ENCODE data around the gene RASGRP1.

RASGRP1 gene

DNA sequence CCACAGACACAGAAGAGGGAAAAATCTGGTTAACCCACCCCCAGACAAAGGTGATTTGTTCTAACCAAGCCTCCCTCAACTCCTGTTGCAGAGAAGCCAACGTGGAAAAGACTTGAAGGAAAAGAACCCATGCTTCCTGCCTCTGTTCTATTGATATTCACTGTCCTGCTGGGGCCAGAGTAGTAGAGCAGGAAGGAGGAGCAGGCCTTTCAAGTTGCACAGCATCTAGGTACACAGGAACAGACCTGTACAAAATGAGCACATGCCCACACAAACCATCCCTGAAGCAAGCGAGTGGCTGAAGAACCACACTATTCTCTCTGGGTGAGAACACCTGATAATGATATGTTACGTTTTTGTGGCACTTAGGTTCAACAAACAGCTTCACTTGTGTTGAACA lies 29.9 kb downstream of the RASGRP1 start:
- DNase-seq, result no peak

DNA sequence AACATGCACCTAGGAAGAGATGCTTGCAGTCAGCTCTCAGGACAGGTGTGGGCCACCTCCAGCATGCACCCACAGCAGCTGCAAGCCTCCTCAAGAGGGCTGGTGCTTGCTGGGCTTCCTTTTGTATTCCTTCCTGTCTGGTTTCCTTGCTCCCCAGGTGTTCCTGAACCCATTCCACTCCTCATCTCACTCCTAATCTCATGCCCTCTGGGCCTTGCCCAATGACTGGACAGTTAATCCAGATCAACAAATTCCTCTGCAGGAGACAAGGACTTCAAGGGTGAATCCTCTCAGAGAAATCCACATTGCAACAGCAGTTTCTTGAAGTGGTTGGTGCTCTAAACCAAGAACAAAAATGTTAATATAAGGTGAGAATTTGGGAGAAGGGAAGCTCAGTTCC lies 30.7 kb downstream of the RASGRP1 start:
- no peak for DNase-seq

DNA sequence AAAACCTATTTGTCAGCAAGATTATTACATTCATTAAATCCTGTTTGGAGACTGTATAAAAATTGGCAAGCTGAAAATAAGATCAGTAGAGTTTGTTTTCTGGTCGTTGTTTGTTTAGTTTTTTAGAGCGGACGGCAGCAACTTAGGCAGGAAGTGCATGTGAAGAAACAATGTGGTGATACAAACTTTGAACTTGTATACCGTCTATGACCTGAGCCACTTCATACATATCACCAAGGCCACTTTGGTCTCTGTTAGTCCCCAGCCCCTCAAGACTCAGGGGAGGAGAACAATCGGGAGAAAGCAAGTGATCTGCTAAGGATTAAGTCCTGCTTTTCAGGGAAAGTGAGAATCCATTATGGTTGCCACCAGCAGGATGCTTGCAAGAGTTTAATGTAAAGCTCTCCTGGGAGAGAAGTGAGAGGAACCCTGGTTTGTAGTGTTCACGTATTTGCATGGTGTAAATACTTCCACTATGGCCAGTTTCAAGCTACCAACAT lies 31.1 kb downstream of the RASGRP1 start:
- DNase-seq, result no peak

DNA sequence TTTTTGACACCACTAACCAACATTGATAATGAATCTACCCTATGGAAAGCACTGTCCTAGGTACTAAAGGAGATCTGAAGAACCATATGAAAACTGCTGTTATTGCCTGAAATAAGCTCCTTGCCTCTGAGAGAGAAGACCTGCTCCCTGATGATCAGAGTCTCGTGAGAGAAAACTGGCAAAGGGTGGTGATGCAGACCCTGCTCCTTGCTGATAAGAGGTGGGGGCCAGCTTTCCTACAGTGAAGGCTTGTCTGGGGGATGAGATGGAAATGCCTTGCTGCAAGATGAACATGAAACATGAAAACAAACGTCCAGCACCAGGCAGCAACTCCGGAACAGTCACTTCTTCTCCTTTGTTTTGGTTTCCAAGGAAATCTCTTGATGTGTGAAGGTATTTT lies 31.9 kb downstream of the RASGRP1 start:
- DNase-seq, result no peak

DNA sequence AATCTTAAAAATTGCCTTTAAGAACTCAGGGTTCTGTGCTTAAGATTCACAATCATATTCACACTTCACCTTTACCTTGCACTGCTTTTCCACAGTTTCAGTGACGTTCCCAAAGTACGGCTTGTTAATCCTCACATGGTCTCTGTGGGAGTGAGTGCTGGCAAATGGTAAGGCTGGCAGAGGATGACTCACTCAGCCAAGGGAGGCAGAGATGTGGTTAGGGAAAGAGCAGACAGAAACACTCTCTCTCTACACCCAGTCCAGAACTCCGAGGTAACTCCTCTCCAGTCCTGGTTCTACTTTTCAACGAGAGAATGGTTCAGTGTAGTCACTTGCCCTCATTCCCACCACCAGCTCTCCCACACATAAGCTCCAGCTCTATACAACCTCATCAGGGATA lies 33.1 kb downstream of the RASGRP1 start:
- no peak for DNase-seq

DNA sequence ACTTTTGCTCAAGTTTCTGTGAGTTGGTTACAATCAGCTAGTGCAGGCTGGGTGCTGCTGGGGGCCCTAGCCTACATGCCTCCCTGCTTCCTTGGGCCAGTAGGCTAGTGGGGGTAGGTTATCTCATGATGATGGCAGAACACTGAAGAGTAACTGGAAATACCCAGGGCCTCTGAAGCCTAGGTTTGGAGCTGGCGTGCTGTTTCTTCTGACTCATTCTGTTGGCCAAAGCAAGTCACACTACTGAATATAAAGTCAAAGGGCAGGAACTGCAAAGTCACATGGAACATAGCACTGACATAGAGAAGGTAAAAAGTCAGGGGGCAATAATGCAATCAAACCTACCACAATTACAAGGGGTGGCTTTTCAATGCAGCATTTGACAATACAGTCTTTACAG lies 34.5 kb downstream of the RASGRP1 start:
- peak; percentile 72 for DNase-seq

DNA sequence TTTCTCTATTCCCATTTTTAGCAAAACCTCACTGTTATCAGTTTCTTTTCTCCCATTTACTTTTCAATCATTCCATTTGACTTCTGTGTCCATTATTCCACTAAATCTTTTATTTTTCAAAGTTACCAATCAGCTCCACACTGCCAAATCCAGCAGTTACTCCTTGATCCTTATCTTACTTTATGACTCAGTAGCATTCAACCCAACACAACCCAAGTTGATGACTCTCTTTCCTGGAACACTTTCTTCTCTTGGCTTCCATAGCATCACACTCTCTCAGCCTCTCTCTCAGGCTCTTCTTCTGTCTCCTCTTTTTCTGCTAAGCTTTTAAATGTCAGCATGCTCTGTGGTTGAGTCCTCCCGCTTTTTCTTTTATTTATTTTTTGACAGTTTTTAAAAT lies 36.3 kb downstream of the RASGRP1 start:
- no peak for DNase-seq

DNA sequence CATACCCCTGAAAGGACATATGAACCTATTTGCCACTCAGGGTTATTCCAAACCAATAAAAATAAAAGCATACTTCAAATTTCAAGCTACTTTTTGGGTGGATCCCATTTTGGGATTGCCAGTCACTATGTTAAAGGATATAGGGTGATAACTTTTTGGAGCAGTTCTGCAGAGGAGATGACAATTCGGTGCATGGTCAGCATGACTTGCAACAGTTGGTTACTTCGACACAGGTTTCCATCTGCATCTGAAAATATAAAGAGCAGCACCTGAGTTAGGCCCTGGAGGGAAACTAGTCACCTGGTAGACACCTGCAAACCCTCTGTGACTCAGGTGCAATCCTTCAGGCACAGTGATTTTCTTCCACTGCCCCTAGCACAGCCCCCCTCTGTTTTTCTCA lies 38.5 kb downstream of the RASGRP1 start:
- no peak for DNase-seq

DNA sequence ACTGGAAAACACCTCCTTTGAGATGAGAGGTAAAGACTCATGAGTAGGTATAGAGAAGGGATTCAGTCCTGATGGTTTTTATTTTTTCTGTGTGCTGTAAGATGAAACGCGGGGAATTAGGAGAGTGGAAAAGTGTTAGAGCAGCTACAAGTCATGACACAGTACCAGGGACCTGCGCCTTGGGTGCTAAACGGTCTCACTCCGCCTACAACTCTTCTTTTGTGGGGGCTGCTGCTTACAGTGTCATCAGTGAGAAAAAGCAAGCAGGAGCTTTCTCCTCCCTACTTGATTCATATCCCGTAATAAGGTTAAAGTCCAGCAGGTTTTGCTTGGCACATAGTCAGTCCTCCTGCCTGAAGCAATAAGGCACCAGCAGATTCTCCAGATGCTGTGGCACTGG lies 39.1 kb downstream of the RASGRP1 start:
- DNase-seq, result no peak

DNA sequence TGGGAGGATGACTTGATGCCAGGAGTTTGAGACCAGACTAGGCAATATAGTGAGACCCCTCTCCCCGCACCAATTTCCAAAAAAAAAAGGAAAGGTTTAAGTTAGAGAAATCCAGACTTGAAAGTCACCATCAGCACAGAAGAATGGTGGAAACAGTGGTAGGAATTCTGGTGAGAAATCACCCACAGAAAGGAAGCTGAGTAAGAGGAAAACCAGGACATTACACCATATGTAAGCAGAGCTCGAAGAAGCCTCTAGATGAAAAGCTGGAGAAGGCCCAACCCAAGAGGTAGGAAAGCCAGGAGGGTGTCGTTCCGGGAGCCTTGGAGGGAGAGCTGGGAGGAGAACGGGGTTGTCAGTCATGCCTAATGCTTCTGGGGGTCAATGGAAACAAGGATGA lies 40.5 kb downstream of the RASGRP1 start:
- peak; percentile 37 for DNase-seq

DNA sequence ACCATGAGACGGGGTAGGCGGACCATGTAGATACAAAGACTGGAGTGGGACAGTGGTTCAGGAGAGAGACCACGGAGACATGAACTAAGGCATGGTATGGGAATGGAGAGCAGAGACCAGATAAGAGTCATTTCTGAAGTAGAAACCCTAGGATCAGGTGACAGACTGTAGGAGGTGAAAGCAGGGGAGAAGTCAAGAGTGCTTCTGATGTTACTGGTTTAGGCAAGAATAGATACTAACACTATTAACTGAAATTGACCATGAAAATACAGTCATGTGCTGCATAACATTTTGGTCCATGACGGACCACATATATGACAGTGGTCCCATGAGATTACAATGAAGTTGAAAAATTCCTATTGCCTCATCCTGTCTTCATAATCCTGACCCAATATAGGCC lies 41.7 kb downstream of the RASGRP1 start:
- DNase-seq, result no peak

DNA sequence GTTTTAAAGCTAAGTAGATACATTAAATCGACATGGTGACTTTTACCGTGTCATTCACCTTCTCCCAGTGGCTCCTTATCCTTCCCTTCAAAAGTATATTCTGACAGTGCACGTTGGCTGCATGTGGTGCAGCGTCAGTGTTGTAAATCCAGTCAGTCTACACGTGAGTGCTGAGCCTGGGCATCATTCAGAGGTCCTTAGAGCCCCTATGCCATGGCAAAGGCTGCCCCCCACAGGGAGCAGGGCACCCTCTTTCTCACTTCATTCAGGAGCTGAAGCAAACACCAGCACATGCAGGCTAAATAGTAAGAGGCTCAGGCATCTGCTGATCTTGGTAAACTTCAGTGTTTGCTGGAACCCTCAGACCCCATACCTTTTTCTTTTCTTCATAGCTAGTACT lies 43.3 kb downstream of the RASGRP1 start:
- DNase-seq, result no peak

DNA sequence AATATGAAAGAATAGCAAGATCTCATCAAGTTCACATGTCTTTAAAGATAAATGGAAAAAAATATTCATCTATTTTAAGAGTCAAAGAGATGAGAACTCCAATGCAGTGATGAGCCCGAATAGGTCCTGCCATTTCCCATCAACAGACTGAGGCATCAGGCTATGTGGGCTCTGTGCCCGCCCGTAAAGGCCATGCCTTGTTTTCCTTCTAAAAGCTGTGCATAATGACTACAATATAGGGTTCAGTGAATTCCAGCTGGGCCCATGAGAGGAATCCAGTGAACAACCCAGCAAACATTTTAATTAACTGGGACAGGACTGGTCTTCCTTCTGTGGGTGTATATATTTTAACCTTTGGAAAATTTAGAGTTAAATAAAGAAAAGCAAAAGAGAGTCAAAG lies 44.6 kb downstream of the RASGRP1 start:
- DNase-seq, result no peak

DNA sequence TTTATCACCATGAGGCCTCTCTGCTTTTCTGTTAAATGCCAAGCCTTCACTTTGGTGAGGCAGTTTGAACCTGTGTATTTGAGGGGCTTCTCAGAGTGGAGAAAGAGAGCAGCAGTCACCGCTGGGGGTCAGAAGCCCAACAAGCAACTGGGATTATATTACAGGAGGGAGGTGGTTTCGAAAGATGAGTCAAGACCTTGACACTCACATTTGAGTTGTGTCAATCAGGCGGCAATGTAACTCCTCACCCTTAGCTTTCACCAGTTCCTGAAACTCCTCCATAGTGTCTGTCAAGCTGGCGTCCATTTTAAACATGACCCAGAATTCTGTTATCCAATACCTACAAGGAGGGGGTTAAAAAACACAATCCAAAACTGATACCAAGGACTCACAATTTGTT lies 46.5 kb downstream of the RASGRP1 start:
- DNase-seq, result no peak

DNA sequence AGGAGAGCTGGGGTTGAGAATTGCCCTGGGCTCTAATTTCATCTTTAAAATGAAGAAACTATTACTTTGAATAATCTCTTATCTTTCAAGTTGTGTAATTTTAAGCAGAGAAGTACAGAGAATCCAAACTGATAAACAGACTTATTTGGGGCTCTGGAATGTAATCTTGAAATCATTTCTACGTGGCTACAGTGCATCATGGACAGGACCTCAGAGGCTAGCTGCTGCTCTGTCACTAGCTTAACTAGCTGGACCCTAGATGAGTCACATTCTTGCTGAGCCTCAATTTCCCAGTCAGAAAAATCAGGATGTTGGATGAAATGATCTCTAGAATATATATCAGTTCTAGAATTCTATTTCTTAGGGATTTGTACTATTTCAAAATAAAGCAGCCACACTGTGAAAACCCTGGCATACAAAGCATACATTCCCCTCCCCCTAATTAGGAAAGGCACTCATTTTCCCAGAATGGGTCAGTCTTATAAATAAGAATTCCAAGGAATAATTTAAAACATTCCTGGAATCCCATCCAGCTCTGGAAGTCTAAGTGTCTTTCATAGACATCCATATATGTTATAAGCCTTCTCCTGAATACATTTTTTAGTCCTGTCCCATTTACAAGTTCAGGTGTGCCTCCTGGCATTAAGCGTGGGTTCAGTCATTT lies 47.2 kb downstream of the RASGRP1 start:
- DNase-seq, result no peak

DNA sequence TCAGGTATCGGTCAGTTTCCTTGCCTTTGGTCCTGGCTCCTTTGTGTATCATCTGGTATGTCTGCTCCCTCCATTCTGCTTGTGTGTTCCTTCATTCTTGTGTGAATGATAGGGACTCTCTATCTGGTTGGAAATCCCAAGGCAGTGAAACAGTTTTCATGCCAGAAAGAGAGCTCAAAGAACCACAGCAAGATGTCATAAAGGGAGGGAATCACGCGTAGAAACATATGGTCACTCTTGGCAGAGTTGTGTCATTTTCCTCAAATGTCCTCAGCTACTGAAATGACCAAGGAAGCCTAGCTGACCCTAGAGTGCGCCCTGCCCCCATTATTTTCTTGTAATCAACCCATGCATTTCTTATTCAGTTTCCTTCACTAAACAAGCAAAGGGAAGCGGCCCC lies 48.0 kb downstream of the RASGRP1 start:
- DNase-seq, result no peak

DNA sequence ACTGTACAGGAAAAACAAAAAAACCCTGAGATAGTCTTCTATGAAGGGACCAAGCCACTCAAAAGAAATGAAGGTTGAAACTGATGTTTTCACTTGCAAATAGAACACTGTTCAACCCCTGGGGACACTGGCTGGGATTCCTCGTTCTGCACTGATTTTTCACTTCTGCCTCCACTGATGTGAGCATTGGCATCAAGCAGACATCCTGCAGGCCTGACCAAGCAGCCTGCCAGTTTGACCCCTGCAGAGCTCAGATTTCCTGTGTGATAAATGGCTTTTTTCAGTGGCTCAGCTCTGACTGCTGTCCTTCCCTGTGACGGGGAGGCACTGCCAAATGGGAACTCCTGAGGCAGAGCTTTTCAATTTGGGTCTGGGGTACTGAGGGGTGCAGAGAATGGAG lies 50.0 kb downstream of the RASGRP1 start:
- DNase-seq, result no peak

DNA sequence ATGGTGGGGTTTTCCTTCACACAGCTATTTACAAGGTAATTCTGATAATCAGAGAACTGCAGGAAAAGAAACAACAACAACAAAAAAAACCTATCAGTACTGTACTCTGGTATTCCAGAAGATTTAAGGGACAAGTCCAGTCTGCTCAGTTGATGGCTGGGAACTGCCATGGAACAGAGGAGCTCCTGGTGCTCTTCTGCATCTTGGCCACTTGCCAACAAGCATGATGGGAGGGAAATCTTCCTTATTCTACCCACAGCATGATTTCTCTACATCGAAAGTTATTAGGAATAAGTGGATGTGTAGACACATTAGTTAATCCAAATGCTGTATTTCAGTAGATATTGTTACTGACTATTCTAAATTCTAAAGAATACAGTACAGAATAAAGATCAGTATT lies 51.7 kb downstream of the RASGRP1 start:
- DNase-seq, result no peak

DNA sequence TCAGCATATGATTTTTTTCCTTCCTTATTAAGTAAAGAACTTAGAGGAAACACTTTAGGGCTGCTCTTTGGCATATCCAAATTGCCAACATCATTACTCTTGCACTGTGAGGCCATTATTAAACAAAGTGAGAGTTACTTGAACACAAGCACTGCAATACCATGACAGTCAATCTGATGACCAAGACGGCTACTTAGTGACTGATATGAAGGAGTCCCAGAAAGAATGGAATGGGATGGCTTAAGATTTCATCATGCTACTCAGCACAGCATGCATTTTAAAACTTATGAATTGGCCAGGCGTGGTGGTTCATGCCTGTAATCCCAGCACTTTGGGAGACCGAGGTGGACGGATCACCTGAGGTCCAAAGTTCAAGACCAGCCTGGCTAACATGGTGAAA lies 55.5 kb downstream of the RASGRP1 start:
- no peak for DNase-seq

DNA sequence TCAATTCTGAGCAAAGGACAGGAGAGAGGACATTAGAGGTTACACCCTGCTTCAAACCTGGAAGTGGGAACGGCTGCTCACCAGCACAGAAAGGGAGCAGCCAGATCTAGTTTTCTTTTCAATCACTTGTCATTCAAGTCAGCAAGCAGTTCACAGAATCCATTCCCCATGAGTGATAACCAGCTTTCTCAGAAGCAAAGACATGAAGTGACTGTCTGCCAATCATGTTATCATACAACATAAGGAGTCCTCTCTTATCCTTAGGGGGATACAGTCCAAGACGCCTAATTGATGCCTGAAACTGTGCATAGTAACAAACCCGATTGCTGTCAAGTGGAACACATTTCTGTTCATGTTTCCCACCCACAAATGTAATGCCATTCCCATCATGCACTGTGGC lies 56.0 kb downstream of the RASGRP1 start:
- peak; percentile 77 for DNase-seq

DNA sequence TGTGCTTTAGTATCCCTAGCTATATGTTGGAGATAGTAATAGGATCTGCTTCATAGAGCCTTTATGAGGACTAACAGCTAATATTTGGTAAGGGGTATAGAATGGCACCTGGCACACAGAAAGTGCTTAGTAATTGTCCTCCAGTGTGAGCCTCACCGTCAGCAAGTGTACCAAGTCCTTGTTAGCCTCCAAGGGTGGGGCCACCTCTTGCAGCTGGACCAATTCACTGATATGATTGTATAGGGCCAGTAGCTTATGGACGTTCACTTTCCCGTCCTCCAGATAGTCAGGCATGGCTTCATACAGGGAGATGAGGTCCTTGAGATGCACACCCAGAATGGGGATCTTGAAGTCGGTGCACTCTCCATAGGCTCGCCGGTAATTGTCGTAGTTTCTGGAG lies 57.0 kb downstream of the RASGRP1 start:
- no peak for DNase-seq

DNA sequence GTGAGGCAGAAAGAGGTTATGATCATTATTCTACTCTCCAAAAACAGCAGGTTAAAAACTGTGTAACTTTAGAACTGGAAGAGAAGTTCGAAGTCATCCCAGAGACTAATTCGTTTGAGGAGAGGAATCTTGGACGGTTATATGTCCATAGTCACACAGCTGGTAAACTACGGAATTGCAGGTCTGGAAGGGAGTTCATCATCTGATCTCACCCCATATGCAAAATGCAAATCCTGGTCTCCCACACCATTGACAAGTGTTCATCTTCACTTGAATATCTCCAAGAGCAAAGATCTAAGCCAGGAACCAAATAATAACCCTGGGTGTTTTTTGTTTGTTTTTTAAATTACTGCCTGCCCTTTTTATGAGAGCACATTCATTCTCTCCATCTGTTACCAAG lies 57.6 kb downstream of the RASGRP1 start:
- no peak for DNase-seq

DNA sequence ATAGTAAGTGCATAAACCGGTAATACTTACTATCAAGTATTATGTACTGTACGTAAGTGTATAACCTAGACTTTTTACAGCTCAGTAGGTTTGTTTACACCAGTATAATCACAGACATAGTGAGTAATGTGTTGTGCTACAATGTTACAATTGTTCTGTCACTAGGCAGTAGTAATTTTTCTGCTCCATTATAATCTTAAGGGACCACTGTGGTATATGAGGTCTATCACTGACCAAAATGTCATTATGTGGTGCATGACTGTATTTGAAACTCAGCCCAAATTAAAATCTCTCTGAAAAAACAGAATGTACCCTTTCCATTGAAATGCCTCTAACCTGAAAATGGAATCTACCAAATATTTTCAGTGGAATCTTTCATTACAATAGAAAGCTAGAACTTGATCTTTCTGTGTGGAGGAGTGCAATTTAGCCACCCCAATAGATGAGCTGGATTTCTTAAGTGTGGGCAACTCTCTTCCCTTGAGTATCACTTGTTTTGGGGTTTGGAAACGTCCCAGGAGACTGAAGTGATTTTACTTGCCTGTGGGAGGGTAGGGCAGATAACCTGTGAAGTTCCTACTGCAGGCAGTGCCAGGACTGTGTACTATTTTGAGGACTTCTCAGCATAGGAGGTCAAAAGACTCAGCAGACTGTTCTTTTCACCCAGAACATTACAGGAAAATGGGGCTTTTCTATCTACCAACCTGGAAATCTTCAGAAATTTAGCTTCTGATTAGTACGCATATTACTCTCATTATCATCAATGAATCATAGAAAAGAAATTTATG lies 59.7 kb downstream of the RASGRP1 start:
- DNase-seq, result no peak

DNA sequence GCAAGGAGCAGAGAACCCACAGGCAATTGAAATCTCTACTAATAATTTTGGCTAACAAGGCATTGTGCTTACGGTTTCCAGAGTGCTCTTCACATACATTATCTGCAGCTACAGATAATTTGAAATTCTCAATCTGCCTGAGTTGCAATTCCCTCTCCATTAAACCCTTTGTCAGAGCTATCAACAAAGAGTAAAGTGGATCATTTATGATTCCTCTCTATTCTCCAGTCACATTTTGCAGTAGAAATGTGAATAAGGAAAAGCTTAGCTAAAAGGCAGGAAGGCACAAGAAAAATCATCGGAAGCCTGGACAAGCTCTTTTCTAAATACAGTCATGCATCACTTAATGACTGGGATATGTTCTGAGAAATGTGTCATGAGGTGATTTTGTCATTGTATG lies 61.1 kb downstream of the RASGRP1 start:
- DNase-seq, result no peak

DNA sequence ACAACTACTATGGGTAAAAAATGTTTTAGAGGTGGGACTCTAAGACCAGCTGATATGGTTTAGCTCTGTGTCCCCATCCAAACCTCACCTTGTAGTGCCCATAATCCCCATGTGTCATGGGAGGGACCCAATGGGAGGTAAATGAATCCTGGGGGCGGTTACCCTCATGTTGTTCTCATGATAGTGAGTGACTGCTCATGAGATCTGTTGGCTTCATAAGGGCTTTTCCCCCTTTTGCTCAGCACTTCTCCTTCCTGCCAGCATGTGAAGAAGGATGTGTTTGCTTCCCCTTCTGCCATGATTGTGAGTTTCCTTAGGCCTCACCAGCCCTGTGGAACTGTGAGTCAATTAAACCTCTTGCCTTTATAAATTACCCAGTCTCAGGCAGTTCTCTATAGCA lies 65.0 kb downstream of the RASGRP1 start:
- DNase-seq, result no peak
